Measurements from ENCODE around the gene PPP2R1A.
A peak's percentile ranks its signal among the peaks of the same experiment; 100 is the strongest.

The PPP2R1A gene

GRCh38 chr19:52189735-52190486 is at the start of gene PPP2R1A:
Gene PPP2R1A (plus strand): TSS chr19:52190052. CDS start chr19:52190097, 45 bp downstream.
- peak; percentile 100 for DNase-seq (ENCODE audit: low spot score)

DNA sequence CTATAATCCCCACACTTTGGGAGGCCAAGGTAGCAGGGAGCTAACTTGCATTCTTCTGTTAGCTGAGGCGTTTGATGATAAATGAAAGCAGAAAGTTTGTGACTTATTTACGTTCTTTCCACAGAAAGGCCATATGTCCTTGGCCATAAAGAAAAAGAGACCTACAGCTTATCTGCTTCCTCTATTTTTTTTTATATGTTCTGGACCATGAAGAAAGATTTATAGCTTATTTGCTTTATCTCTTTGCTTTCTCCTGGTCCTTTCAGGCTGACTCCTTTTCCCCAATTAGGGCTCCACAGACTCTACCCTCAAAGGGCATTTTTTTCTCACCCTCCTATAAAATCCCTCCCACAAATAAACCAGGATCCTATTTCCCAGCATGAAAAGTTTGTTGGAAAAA is 48.6 kb upstream of the PPP2R1A start:
- no peak for DNase-seq (ENCODE audit: low spot score)

- no peak for DNase-seq (ENCODE audit: low spot score)
Observed at GRCh38 chr19:52142001-52142595, 47.8 kb upstream of the PPP2R1A start.

GRCh38 chr19:52148256-52148655 is 41.6 kb upstream of the PPP2R1A start:
- no peak for DNase-seq (ENCODE audit: low spot score)

GRCh38 chr19:52155596-52156359 is 34.1 kb upstream of the PPP2R1A start:
- no peak for DNase-seq (ENCODE audit: low spot score)

GRCh38 chr19:52170304-52170703 is 19.5 kb upstream of the PPP2R1A start:
- DNase-seq (ENCODE audit: low spot score), result no peak

GRCh38 chr19:52170863-52171320 is 19.0 kb upstream of the PPP2R1A start:
- no peak for DNase-seq (ENCODE audit: low spot score)

GRCh38 chr19:52171321-52172169 is 18.3 kb upstream of the PPP2R1A start, which contains the start of gene ZNF836:
Gene ZNF836 (minus strand): TSS chr19:52171621. CDS start chr19:52168072, 3,549 bp downstream.
- DNase-seq (ENCODE audit: low spot score), result peak; percentile 73

GRCh38 chr19:52172347-52172746 is 17.5 kb upstream of the PPP2R1A start:
- DNase-seq (ENCODE audit: low spot score), result no peak

GRCh38 chr19:52176574-52176973 is 13.3 kb upstream of the PPP2R1A start:
- no peak for DNase-seq (ENCODE audit: low spot score)

DNA sequence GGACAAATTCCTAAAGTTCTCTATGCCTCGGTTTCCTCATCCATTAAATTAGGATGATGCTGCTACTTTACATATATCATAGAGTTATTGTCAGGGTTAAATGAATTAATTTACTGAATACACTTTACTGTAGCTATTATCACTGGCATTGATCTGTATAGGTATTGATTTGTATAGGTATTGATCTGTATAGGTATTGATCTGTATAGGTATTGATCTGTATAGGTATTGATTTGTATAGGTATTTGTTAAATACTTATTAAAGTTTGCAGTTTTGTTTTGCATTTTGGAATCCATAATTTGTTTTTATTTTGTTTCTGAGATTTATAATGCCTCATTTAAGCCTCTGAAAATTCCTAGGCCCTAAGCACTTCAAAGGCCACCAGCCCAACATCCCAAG is 2.4 kb upstream of the PPP2R1A start:
- no peak for DNase-seq (ENCODE audit: low spot score)

GRCh38 chr19:52188822-52189734 is 774 bp upstream of the PPP2R1A start:
- no peak for DNase-seq (ENCODE audit: low spot score)

DNA sequence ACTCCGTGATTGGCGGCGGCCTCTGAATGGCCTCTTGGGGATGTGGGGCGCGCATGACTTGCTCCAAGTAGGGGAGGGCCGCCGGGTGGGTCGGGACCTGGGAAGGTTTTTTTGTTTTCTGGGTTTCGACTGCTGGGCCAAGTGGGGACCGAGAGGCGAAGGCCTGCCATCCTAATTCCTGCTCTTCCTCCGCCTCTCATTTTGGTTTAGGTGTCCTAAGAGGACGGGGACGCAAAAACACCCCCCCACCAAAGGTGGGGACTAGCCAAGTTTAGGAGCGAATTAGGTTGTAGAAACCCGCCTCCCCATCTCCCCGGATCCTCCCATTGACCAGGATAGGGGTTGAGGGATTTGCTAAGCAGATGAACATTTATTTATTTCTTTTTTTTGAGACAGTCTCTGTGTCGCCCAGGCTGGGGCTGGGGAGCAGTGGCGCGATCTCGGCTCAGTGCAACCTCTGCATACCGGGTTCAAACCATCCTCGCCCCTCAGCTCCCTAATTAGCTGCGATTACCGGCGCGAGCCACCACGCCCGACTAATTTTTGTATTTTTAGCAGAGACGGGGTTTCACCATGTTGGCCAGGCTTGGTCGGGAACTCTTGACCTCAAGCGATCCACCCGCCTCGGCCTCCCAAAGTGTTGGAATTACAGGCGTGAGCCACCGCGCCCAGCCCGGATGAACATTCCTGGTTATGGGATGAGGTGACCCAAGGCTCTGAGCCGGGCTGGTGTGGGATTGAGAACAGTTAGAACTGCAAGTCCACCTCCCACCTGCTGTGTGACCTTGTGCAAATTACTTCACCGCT is 838 bp downstream of the PPP2R1A start:
- peak; percentile 22 for DNase-seq (ENCODE audit: low spot score)

DNA sequence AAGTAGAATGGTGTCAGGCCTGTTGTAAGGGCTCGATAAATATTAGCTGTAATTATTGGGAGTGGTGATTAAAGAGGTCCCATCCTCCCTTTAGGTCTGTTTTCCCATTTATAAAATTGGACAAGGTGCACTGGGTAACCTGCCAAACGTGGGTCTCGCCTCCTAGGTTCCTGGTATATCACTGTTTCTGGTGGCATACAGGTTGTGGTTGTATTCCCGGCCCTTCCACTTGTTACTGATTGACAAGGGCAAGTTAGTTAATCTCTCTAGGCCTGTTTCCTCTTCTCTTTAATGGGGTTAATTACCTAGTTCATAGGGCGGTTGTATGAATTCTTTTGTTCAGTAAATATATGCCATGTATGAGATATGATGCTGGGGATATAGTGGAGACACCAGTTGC is 1.5 kb downstream of the PPP2R1A start:
- DNase-seq (ENCODE audit: low spot score), result no peak

DNA sequence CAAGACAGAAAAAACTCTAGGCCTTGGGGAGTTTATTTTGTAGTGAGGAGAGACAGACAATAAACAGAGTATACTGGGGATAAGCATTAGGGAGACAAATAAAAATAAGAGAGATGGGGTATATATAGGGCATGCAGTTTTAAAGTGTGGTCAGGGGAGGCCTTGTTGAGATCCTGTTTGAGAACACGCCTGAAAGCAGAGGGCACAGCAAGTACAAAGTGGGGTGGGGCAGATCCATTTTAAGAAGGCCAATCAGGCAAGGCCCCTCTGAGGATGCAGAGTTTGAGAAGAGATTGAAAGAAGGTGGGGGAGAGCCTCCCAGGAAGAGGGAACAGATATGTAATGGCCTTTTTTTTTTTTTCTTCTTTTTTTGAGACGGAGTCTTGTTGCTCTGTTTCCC is 2.1 kb downstream of the PPP2R1A start:
- no peak for DNase-seq (ENCODE audit: low spot score)

DNA sequence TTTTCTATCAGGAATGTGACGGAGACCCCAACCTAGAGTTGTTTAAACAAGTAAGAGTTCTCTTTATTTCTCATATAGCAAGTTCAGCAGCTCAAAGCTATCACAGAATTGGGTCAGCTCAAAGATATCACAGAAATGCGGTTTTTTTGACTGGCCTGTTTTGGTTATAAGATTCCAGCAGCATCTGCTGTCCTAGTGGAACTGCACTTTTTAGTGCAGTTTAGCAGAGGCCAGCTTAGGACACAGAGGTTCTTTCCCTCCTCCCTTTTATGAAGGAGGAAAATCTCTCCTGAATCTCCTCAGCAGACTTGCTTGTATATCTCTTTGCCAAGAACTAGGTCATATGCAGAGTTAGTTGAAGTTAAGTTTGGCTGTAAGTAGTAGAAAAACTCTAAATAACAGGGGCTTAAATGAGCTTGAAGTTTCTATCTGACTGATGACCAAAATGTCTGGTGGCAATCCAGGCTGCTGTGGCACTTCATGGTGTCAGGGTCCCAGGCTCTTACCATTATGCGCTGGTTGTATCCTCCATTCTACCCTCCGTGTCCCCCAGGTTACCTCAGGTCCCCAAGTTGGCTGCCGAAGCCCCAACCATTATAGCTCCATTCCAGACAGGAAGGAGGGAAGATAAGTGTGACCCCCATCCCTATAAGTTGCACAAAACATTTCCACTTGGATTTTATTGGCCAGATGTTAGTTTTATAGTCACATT is 6.6 kb downstream of the PPP2R1A start:
- DNase-seq (ENCODE audit: low spot score), result no peak

- DNase-seq (ENCODE audit: low spot score), result no peak
Observed at GRCh38 chr19:52197964-52198363, 8.1 kb downstream of the PPP2R1A start.

GRCh38 chr19:52198678-52199077 is 8.8 kb downstream of the PPP2R1A start:
- DNase-seq (ENCODE audit: low spot score), result no peak

DNA sequence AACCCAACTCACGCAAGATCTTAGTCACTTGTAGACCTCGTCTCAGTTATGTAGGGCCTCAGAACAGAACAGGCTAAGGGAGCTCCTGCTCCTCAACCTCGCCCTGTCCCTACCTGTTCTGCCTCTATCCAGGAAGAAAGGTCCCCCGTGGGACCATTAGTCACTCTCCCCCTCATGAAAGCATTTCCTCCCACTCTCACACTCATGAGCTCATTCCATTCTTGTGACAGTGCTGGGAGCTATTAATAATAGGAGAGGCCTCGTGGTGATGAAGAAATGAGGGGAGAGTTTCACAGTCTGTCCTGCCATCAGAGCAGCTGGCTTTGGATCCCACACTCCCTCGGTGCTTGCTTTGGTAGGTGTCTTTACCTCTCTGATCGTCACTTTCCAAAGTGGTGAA is 10.2 kb downstream of the PPP2R1A start:
- no peak for DNase-seq (ENCODE audit: low spot score)
